ENCODE measurements around the gene ASCL5. TPM values are rescaled to one million over a fixed set of nuclear protein-coding genes. Genes with fewer than 3 reads are reported as not detected.

Gene ASCL5
- total and polyA plus RNA-seq, 10 of the 15 experiments (the other 5 are each of a cell fraction or from before 2014, with no cell fraction given), result 0.04 TPM; not detected in 9

DNA sequence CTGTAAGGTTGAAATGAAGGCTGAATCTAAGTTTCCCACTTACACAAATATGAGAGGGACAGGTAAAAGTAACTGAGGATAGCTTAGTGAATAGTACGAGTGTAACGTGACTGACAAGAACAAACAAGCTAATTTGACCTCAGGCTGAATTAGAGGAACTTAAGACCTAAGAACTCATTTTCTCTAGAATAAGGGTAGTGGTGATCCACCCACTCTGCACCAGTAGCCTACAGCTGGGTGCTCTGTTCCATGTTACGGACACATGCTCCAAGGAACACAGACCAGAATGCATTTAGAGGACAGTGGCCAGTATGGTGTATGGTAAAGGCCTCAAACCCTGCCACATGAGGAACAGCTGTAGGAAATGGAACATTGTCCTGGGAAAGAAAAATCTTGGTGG is 42.2 kb upstream of the ASCL5 start:
- Histone ChIP-seq H3K4me1 (ENCODE audit: control insufficient read depth, insufficient read depth, low read length) (peaks cover 7% of the 10 kb centered on the region), H3K27me3 (replicated peaks in 1 of 2; ENCODE audit: control insufficient read depth in 2 of 2, insufficient read depth in 2 of 2, low read length in 1 of 2) (no peaks in the 10 kb centered on the region; a peak in 2 of 4 replicates), H3K4me2 (ENCODE audit: control insufficient read depth, insufficient read depth) (no peak overlapping the region), H2AFZ (ENCODE audit: control insufficient read depth, low read depth, low read length) (no peak overlapping the region), H4K20me1 (ENCODE audit: control insufficient read depth, insufficient read depth) (no peaks in the 10 kb centered on the region), H3K9me3 (replicated peaks; ENCODE audit: control insufficient read depth, insufficient read depth, low read length) (no peaks in the 10 kb centered on the region), H3K27ac (ENCODE audit: control insufficient read depth, insufficient read depth) (no peak overlapping the region), H3K4me3 (no peak overlapping the region), H3K36me3 (ENCODE audit: control insufficient read depth in 2 of 2, insufficient read depth in 2 of 2, low read length in 1 of 2) (no peaks in the 10 kb centered on the region), H3K79me2 (ENCODE audit: control insufficient read depth, insufficient read depth, low read length) (no peaks in the 10 kb centered on the region), H3K9ac (ENCODE audit: control insufficient read depth, insufficient read depth, low read length) (no peak overlapping the region)
- intact Hi-C loops (cut with micrococcal nuclease; ENCODE audit: unreplicated experiment), result no loop called here
- 59% methylated on average over 3 of the region's 3 CpGs for WGBS (ENCODE audit: insufficient coverage, insufficient replicate concordance, low lambda C conversion rate, missing lambda C conversion rate)
- FAIRE-seq (no peak), ATAC-seq (no peak), DNase-seq (ENCODE audit: low read depth, low spot score) (no peak)
- SMC1A ChIA-PET (ENCODE audit: uncharacterized antibody, unreplicated experiment), result interaction anchor here (0.6 to 1.5 kb wide), 5 partner anchors 15 to 334 kb away, joined by 3 to 4 read pairs (median 3); partner anchors contain the start of gene TMEM9
- CTCF ChIA-PET, result interaction anchor here (0.6 to 1.6 kb wide), 5 partner anchors 10 to 198 kb away, joined by 3 to 10 read pairs (median 5); partner anchors contain the start of gene TMEM9
- RAD21 ChIA-PET (ENCODE audit: unreplicated experiment), result interaction anchor here (1.1 kb wide), 1 partner anchor 15 kb away, joined by 4 read pairs; the partner anchor contains the start of gene TMEM9
- no TSS peak for BruUV-seq (replicated peaks)
- POLR2A ChIA-PET, result interaction anchor here (1.1 kb wide), 1 partner anchor 15 kb away, joined by 3 read pairs; the partner anchor contains the start of gene TMEM9
- in situ Hi-C loops (cut with MboI), result no loop called here
- no peak for TF ChIP-seq SPI1 (IDR thresholded peaks at IDR 0.05; ENCODE audit: borderline replicate concordance, insufficient read depth, low read depth, low read length)

DNA sequence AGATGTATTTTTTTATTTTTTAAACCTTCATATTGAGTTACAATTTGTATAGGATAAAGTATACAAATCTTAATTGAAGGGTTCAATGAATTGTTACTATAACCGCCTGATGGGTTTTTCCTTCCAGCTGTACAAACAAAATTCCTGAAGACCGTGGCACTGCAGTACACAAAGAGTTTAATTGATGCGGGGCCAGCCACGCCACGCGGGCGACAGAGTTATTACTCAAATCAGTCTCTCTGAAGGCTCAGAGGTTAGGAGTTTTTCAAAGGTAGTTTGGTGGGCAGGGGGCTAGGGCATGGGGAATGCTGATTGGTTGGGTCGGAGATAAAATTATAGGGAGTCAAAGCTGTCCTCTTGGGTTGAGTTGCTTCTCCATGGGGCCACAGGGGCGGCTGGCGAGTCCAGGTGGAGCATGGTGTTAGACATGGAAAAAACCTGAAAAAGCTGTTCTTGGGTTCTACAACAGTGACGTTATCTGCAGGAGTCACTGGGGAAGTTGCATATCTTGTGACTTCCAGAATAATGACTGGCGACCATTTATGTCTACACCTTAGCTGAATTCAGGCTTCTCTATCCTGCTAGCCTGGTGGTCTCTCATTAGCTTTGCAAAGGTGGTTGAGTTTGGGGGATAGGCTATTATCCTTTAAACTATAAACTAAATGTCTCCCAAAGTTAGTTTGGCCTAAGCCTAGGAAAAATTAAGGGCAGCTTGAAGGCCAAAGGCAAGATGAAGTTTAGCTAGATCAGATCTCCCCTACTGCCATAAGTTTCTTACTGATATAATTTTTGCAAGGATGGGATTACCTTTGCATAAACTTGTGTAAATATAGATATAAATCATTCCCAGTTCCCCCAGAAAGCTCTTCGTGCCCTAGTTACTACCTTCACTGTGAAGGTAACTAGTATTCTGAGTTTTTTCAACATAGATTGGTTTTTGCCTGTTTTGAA is 40.3 kb upstream of the ASCL5 start:
- FAIRE-seq (no peak), DNase-seq (ENCODE audit: low read depth, low spot score) (no peak), ATAC-seq (no peak)
- no peaks in the 10 kb centered on the region for H3K36me3 ChIP-seq (ENCODE audit: control insufficient read depth in 2 of 2, insufficient read depth in 2 of 2, low read length in 1 of 2)
- CTCF ChIA-PET, result interaction anchor here (0.9 to 1.3 kb wide), 4 partner anchors 8 to 19 kb away, joined by 3 to 6 read pairs (median 3); partner anchors contain the start of gene TMEM9
- BruUV-seq (replicated peaks), result no TSS peak
- SMC1A ChIA-PET (ENCODE audit: uncharacterized antibody, unreplicated experiment), result interaction anchor here (1.0 kb wide), 1 partner anchor 14 kb away, joined by 3 read pairs; no protein-coding TSS in a partner anchor
- H3K9ac ChIP-seq (ENCODE audit: control insufficient read depth, insufficient read depth, low read length), result no peak overlapping the region
- peaks cover 7% of the 10 kb centered on the region for H3K4me1 ChIP-seq (ENCODE audit: control insufficient read depth, insufficient read depth, low read length)
- in situ Hi-C loops (cut with MboI) (no loop called here), intact Hi-C loops (cut with micrococcal nuclease; ENCODE audit: unreplicated experiment) (no loop called here)
- H3K9me3 ChIP-seq (replicated peaks; ENCODE audit: control insufficient read depth, insufficient read depth, low read length), result no peaks in the 10 kb centered on the region
- RAD21 ChIA-PET (ENCODE audit: unreplicated experiment), result interaction anchor here (0.6 kb wide), 1 partner anchor 33 kb away, joined by 3 read pairs; no protein-coding TSS in a partner anchor
- H3K4me3 ChIP-seq, result no peak overlapping the region
- H2AFZ ChIP-seq (ENCODE audit: control insufficient read depth, low read depth, low read length), result no peak overlapping the region
- no peaks in the 10 kb centered on the region for H4K20me1 ChIP-seq (ENCODE audit: control insufficient read depth, insufficient read depth)
- WGBS (ENCODE audit: insufficient coverage, insufficient replicate concordance, low lambda C conversion rate, missing lambda C conversion rate), result 56% methylated on average over 13 of the region's 13 CpGs
- no peak overlapping the region for H3K27ac ChIP-seq (ENCODE audit: control insufficient read depth, insufficient read depth)
- no peaks in the 10 kb centered on the region for H3K79me2 ChIP-seq (ENCODE audit: control insufficient read depth, insufficient read depth, low read length)
- H3K4me2 ChIP-seq (ENCODE audit: control insufficient read depth, insufficient read depth), result no peak overlapping the region
- POLR2A ChIA-PET, result no interaction called here
- H3K27me3 ChIP-seq (replicated peaks in 1 of 2; ENCODE audit: control insufficient read depth in 2 of 2, insufficient read depth in 2 of 2, low read length in 1 of 2), result no peaks in the 10 kb centered on the region; a peak in 3 of 4 replicates
- TF ChIP-seq SIX5 (IDR thresholded peaks at IDR 0.05; ENCODE audit: low read depth, low read length, severe bottlenecking), result no peak
- no peak for TF ChIP-seq SMARCA5 (IDR thresholded peaks at IDR 0.05)
- TF ChIP-seq, protein P1, sequence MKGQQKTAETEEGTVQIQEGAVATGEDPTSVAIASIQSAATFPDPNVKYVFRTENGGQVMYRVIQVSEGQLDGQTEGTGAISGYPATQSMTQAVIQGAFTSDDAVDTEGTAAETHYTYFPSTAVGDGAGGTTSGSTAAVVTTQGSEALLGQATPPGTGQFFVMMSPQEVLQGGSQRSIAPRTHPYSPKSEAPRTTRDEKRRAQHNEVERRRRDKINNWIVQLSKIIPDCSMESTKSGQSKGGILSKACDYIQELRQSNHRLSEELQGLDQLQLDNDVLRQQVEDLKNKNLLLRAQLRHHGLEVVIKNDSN (IDR thresholded peaks at IDR 0.05; ENCODE audit: borderline replicate concordance, extremely low read length, insufficient read depth, low read depth, low read length), result no peak
- no peak for TF ChIP-seq NBN (IDR thresholded peaks at IDR 0.05)
- no peak for TF ChIP-seq NFYA (IDR thresholded peaks at IDR 0.05; ENCODE audit: borderline replicate concordance, low read depth, low read length)
- TF ChIP-seq, protein P2, sequence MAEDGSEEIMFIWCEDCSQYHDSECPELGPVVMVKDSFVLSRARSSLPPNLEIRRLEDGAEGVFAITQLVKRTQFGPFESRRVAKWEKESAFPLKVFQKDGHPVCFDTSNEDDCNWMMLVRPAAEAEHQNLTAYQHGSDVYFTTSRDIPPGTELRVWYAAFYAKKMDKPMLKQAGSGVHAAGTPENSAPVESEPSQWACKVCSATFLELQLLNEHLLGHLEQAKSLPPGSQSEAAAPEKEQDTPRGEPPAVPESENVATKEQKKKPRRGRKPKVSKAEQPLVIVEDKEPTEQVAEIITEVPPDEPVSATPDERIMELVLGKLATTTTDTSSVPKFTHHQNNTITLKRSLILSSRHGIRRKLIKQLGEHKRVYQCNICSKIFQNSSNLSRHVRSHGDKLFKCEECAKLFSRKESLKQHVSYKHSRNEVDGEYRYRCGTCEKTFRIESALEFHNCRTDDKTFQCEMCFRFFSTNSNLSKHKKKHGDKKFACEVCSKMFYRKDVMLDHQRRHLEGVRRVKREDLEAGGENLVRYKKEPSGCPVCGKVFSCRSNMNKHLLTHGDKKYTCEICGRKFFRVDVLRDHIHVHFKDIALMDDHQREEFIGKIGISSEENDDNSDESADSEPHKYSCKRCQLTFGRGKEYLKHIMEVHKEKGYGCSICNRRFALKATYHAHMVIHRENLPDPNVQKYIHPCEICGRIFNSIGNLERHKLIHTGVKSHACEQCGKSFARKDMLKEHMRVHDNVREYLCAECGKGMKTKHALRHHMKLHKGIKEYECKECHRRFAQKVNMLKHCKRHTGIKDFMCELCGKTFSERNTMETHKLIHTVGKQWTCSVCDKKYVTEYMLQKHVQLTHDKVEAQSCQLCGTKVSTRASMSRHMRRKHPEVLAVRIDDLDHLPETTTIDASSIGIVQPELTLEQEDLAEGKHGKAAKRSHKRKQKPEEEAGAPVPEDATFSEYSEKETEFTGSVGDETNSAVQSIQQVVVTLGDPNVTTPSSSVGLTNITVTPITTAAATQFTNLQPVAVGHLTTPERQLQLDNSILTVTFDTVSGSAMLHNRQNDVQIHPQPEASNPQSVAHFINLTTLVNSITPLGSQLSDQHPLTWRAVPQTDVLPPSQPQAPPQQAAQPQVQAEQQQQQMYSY (CRISPR knock-in tag; IDR thresholded peaks at IDR 0.05), result no peak
- no peak for TF ChIP-seq CREM (IDR thresholded peaks at IDR 0.05; ENCODE audit: low read depth)
- TF ChIP-seq ASH2L (IDR thresholded peaks at IDR 0.05; ENCODE audit: borderline replicate concordance, low read depth), result no peak
- TF ChIP-seq FOXM1 (IDR thresholded peaks at IDR 0.05; ENCODE audit: low read depth, low read length), result no peak
